ENCODE results near the gene REX1BD.

DNA sequence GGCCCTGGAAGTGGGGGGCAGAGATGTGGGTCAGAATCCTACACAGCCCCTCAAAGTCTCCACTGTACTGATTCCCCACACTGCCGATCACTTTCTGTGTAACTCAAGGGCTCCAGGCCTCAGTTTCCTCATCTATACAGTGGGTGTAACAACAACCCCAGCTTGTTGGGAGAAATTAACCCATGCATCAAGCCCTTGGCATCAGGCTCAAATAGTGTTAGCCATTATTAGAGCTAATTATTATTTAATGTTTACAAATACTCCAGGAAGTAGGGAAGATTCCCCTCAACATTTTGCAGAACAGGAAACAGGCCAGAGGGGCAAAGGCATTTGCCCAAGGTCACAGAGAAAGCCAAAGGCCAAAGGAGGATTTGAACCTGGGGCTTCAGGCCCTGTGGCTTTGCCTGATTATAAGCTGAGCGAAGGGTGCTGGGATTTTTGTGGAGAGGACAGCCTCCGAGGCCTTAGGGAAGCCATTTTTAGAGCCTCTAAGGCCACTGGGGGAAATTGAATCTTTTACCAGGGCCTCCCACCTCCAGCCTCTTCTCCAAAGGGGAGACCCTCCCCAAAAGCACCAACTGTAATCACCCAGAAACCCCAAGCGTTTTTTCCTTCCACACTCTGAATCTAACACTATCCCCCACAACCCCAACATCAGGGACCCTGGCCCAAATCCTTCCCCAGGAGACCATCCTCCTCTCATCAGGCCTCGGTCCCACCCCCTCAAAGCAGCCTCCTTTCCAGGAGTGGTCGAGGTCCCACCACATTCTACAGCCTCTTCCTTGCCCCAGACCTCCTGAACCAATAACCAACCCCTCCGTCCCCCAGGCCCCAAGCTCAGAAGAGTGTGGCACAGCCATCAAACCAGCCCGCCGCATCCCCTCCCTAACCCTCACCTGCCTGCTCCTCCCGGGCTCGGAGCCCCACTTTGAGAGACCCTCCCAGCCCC, 46.3 kb upstream of the REX1BD start:
- TF ChIP-seq POLR2AphosphoS5 (IDR thresholded peaks at IDR 0.05; ENCODE audit: borderline replicate concordance, low read depth, low read length) (no peak), EZH2 (IDR thresholded peaks at IDR 0.05) (no peak), FOXP2 (optimal IDR thresholded peaks at IDR 0.05; ENCODE audit: control extremely low read depth, extremely low read length, insufficient read depth) (no peak)

Data from SK-N-MC (cell line).